Hepatocyte (in vitro differentiated cells): ENCODE results near the gene CIDEC.

ENCODE experiments used
- CTCF ChIP-seq: fragments of 200-600 bp; sonication (generic); IDR thresholded peaks from 2 replicates; pipeline ENCODE4 v1.5.1; 2016; ENCODE audit warnings: antibody characterized with exemption, mild to moderate bottlenecking; ENCODE audit not compliant: poor library complexity
- EZH2 ChIP-seq: fragments of 200-600 bp; sonication (generic); IDR thresholded peaks from 2 replicates; pipeline ENCODE4 v1.6.1; 2016; ENCODE audit warnings: antibody characterized with exemption, mild to moderate bottlenecking, borderline replicate concordance
- EZH2phosphoT487 ChIP-seq: fragments of 200-600 bp; sonication (generic); IDR thresholded peaks from one replicate; pipeline ENCODE4 v1.6.1; 2018; ENCODE audit warnings: antibody characterized with exemption, mild to moderate bottlenecking, low read depth, moderate library complexity; ENCODE audit not compliant: unreplicated experiment, severe bottlenecking

- TF ChIP-seq CTCF (no peak), EZH2 (no peak), EZH2phosphoT487 (no peak)
These were observed 37.8 kb upstream of the CIDEC start for GRCh38 chr3:9917820-9918219.
